GM12878 (cell line): ENCODE data around the gene VGLL3. TPM values are rescaled to one million over a fixed set of nuclear protein-coding genes. Genes with fewer than 3 reads are reported as not detected.

Experiments used
- ATAC-seq: fragments of 200-7000 bp; cut with Tn5 transposase; 3 replicates; pipeline ENCODE4 v1.9.1; 2020; ENCODE audit warnings: mild to moderate bottlenecking, moderate library complexity
- BruUV-seq: library from RNA; stranded (reverse); fragments of 400-500 nt; replicated peaks from 2 replicates; lab custom pipeline; 2021; lab: Mats Ljungman, UMichigan
- CTCF ChIA-PET: fragments of 300-600 bp; sonication (Branson Sonifier 250); formaldehyde crosslinking; extraction: SDS; loops from one replicate; lab custom pipeline; 2021; ENCODE audit warnings: inconsistent platforms; lab: Yijun Ruan, JAX
- POLR2A ChIA-PET: fragments of 350-600 bp; formaldehyde crosslinking; extraction: SDS; loops from one replicate; lab custom pipeline; 2021; ENCODE audit warnings: inconsistent platforms; lab: Charles Lee
- RAD21 ChIA-PET: fragments of 300-600 bp; sonication (Branson Sonifier 250); formaldehyde crosslinking; loops from one replicate; lab custom pipeline; 2023; ENCODE audit warnings: antibody characterized with exemption; ENCODE audit not compliant: unreplicated experiment; lab: Charles Lee
- SMC1A ChIA-PET: fragments of 300-600 bp; sonication (Branson Sonifier 250); formaldehyde crosslinking; loops from one replicate; lab custom pipeline; 2023; ENCODE audit not compliant: unreplicated experiment, uncharacterized antibody; lab: Charles Lee
- DNase-seq: peaks from one replicate; pipeline ENCODE4 v3.0.0-alpha.2; 2011; ENCODE audit warnings: low read depth, low spot score
- FAIRE-seq: peaks from 3 replicates; lab custom pipeline; 2011; peaks lifted over from hg19 to GRCh38; lab: Jason Lieb, UNC
- H2AFZ ChIP-seq: 2 replicates; pipeline ENCODE4 v1.6.0; 2011; ENCODE audit warnings: low read depth, low read length, control low read depth; ENCODE audit not compliant: control insufficient read depth
- H3K27ac ChIP-seq: 2 replicates; pipeline ENCODE4 v1.5.1; 2011; ENCODE audit warnings: control low read depth; ENCODE audit not compliant: control insufficient read depth, insufficient read depth
- H3K27me3 ChIP-seq, 2 experiments: replicated peaks in 1 of 2; 2 replicates each; pipeline versions ENCODE4 v1.6.0 to v1.6.1; 2011; ENCODE audit warnings: low read length in 1 of 2; ENCODE audit not compliant: control insufficient read depth in 2 of 2, insufficient read depth in 2 of 2
- H3K36me3 ChIP-seq, 2 experiments: 2 replicates each; pipeline ENCODE4 v1.5.1; 2011; ENCODE audit warnings: low read length in 1 of 2; ENCODE audit not compliant: control insufficient read depth in 2 of 2, insufficient read depth in 2 of 2
- H3K4me1 ChIP-seq: 2 replicates; pipeline ENCODE4 v1.6.1; 2011; ENCODE audit warnings: mild to moderate bottlenecking, low read length, moderate library complexity, mixed read lengths; ENCODE audit not compliant: control insufficient read depth, insufficient read depth
- H3K4me2 ChIP-seq: 2 replicates; pipeline ENCODE4 v1.6.0; 2011; ENCODE audit warnings: control low read depth; ENCODE audit not compliant: control insufficient read depth, insufficient read depth
- H3K4me3 ChIP-seq: fragments of 200-600 bp; sonication (generic); 2 replicates; pipeline ENCODE4 v1.5.1; 2016
- H3K79me2 ChIP-seq: 2 replicates; pipeline ENCODE4 v1.6.0; 2011; ENCODE audit warnings: low read length; ENCODE audit not compliant: control insufficient read depth, insufficient read depth
- H3K9ac ChIP-seq: 2 replicates; pipeline ENCODE4 v1.8.0; 2011; ENCODE audit warnings: low read length, control low read depth, mixed read lengths; ENCODE audit not compliant: control insufficient read depth, insufficient read depth
- H3K9me3 ChIP-seq: replicated peaks from 3 replicates; pipeline ENCODE4 v1.5.1; 2011; ENCODE audit warnings: mild to moderate bottlenecking, low read length; ENCODE audit not compliant: control insufficient read depth, insufficient read depth
- H4K20me1 ChIP-seq: 2 replicates; pipeline ENCODE4 v1.6.0; 2011; ENCODE audit not compliant: control insufficient read depth, insufficient read depth
- ATF7 ChIP-seq: fragments of 450-650 bp; IDR thresholded peaks from 2 replicates; pipeline ENCODE4 v1.6.1; 2016; ENCODE audit warnings: low read depth, mild to moderate bottlenecking
- BACH1 ChIP-seq: fragments of 450-650 bp; IDR thresholded peaks from 2 replicates; pipeline ENCODE4 v1.6.1; 2017; ENCODE audit warnings: mild to moderate bottlenecking, borderline replicate concordance
- CBX5 ChIP-seq: sonication (generic); IDR thresholded peaks from 2 replicates; pipeline ENCODE4 v1.6.1; 2016; ENCODE audit warnings: low read depth, moderate library complexity, mild to moderate bottlenecking, inconsistent platforms
- FOXK2 ChIP-seq: fragments of 450-650 bp; IDR thresholded peaks from 2 replicates; pipeline ENCODE4 v1.6.1; 2017; ENCODE audit warnings: mild to moderate bottlenecking, moderate library complexity
- FOXM1 ChIP-seq: IDR thresholded peaks from 2 replicates; pipeline ENCODE4 v1.6.1; 2012; ENCODE audit warnings: low read depth, mild to moderate bottlenecking, inconsistent platforms, low read length, moderate library complexity
- HDAC6 ChIP-seq: fragments of 200-600 bp; sonication (generic); IDR thresholded peaks from one replicate; pipeline ENCODE4 v1.8.0; 2017; ENCODE audit warnings: antibody characterized with exemption; ENCODE audit not compliant: unreplicated experiment
- MEF2B ChIP-seq: fragments of 450-650 bp; IDR thresholded peaks from 2 replicates; pipeline ENCODE4 v1.6.1; 2018; ENCODE audit warnings: mild to moderate bottlenecking, moderate library complexity; ENCODE audit not compliant: partially characterized antibody, poor library complexity, severe bottlenecking
- MYC ChIP-seq: IDR thresholded peaks from 2 replicates; pipeline ENCODE4 v1.6.1; 2011; ENCODE audit warnings: mild to moderate bottlenecking, low read length, moderate library complexity, inconsistent platforms; ENCODE audit not compliant: insufficient read depth, insufficient replicate concordance, insufficient read length, severe bottlenecking
- RFX5 ChIP-seq: IDR thresholded peaks from 2 replicates; pipeline ENCODE4 v1.6.1; 2011; ENCODE audit warnings: low read depth, low read length, improper control_type of control experiment
- RUNX3 ChIP-seq: IDR thresholded peaks from 2 replicates; pipeline ENCODE4 v1.6.1; 2012; ENCODE audit warnings: low read length, inconsistent platforms
- SP1 ChIP-seq: IDR thresholded peaks from one replicate; pipeline ENCODE4 v1.6.1; 2011; ENCODE audit warnings: low read depth, low read length
- TBL1XR1 ChIP-seq: IDR thresholded peaks from 2 replicates; pipeline ENCODE4 v1.6.1; 2012; ENCODE audit warnings: low read depth, low read length, improper control_type of control experiment
- ZNF217 ChIP-seq: fragments of 450-650 bp; IDR thresholded peaks from 2 replicates; pipeline ENCODE4 v1.6.1; 2017; ENCODE audit warnings: antibody characterized with exemption, mild to moderate bottlenecking
- WGBS: methylation state at CpG from one replicate; pipeline ENCODE4 v1.1.6; 2016; ENCODE audit warnings: low lambda C conversion rate; ENCODE audit not compliant: insufficient replicate concordance, insufficient coverage; ENCODE audit errors: missing lambda C conversion rate; 5-methylcytosine and 5-hydroxymethylcytosine counted together
- in situ Hi-C: fragments of 300-500 bp; cut with MboI; formaldehyde crosslinking; loops from 9 replicates; pipeline ENCODE4 v1.14.3; 2018; ENCODE audit warnings: mixed read lengths
- intact Hi-C: fragments of 100-400 bp; cut with micrococcal nuclease; formaldehyde crosslinking; loops from one replicate; pipeline ENCODE4 v1.14.2; 2022; ENCODE audit not compliant: unreplicated experiment
- polyA plus RNA-seq, 11 experiments: library from polyadenylated mRNA; depleted of rRNA in 4 of 11; unstranded in 6 of 11; stranded (reverse) in 5 of 11; fragments of >200 nt; fragmentation: Nextera tagmentation in 4 of 11; fragmentation: Illumina TruSeq in 1 of 11; extraction: Ambion mirVana in 4 of 11; extraction: Trizol in 1 of 11; gene quantifications; 1 replicate in 1 of 11; 2 replicates in 10 of 11; pipeline versions ENCODE4 v1.2.1 to v1.2.3, GENCODE V29; 2011 to 2016; ENCODE audit warnings: inconsistent platforms in 2 of 11, missing spikeins in 2 of 11, low read depth in 1 of 11
- total RNA-seq, 4 experiments: library from RNA; depleted of rRNA in 3 of 4; stranded (reverse); fragments of >200 nt in 3 of 4; fragmentation: Illumina TruSeq in 1 of 4; extraction: Trizol in 1 of 4; gene quantifications; 2 replicates each; pipeline versions ENCODE4 v1.2.1 to v1.2.3, GENCODE V29; 2013 to 2021
- TF ChIP-seq, protein P1 (sequence below): IDR thresholded peaks from 2 replicates; pipeline ENCODE4 v1.6.1; 2011; ENCODE audit warnings: borderline replicate concordance, low read depth, mild to moderate bottlenecking, moderate library complexity, low read length; ENCODE audit not compliant: insufficient read depth, poor library complexity, severe bottlenecking
- TF ChIP-seq, protein P2 (sequence below), 3 experiments: IDR thresholded peaks in 2 of 3; conservative IDR thresholded peaks in 1 of 3; 2 replicates each; pipeline ENCODE4 v1.5.1; 2011; ENCODE audit warnings: low read depth in 3 of 3, low read length in 3 of 3, mild to moderate bottlenecking in 3 of 3, control low read depth in 2 of 3, moderate library complexity in 2 of 3, inconsistent platforms in 1 of 3, mixed read lengths in 1 of 3; ENCODE audit not compliant: control insufficient read depth in 2 of 3, insufficient read depth in 1 of 3; ENCODE audit errors: extremely low read depth in 1 of 3

The VGLL3 gene
- total and polyA plus RNA-seq, 10 of the 15 experiments (the other 5 are each of a cell fraction or from before 2014, with no cell fraction given), result 0.05 TPM; not detected in 9

DNA sequence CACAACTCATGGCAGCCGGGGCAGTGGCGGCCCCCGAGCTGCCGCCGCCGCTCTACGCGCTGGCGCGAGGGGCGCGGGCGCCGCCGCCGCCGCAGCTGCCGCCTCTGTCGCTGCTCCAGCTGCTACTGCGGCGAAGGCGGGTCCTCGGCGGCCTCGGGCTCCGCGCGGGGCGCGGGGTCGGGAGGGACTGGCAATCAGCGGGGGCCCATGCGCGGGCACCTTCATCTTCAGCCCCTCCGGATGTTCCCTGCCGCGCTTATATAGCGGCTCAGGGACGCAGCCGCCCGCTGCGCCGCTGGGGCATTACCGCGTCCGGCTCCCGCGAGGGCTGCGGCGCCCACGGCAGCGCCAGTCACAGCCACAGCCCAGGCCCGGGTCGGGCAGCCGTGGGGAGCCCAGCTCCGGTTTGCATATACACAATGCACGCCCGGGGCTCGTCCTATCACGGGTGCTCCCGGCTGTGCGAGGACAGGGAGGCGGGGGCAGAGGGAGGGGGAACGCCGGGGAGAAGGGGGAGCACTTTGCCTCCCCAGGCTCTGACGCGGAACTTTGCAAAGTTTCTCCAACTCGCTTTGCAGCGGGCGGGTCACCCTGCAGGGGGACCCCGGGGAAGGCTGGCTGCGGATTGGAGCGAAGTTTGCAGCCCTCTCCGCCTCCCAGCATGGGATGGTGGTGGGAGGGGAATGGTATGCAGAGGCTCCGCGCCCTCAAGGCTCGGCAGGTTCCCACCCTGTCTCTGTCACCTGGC is at the start of gene VGLL3 (continued):
- TF ChIP-seq, protein P1, sequence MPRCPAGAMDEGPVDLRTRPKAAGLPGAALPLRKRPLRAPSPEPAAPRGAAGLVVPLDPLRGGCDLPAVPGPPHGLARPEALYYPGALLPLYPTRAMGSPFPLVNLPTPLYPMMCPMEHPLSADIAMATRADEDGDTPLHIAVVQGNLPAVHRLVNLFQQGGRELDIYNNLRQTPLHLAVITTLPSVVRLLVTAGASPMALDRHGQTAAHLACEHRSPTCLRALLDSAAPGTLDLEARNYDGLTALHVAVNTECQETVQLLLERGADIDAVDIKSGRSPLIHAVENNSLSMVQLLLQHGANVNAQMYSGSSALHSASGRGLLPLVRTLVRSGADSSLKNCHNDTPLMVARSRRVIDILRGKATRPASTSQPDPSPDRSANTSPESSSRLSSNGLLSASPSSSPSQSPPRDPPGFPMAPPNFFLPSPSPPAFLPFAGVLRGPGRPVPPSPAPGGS, result no peak
- TF ChIP-seq ZNF217, result no peak
- TF ChIP-seq ATF7, result no peak
- TF ChIP-seq FOXK2, result no peak
- TF ChIP-seq RFX5, result no peak
- TF ChIP-seq RUNX3, result no peak
- TF ChIP-seq CBX5, result no peak

DNA sequence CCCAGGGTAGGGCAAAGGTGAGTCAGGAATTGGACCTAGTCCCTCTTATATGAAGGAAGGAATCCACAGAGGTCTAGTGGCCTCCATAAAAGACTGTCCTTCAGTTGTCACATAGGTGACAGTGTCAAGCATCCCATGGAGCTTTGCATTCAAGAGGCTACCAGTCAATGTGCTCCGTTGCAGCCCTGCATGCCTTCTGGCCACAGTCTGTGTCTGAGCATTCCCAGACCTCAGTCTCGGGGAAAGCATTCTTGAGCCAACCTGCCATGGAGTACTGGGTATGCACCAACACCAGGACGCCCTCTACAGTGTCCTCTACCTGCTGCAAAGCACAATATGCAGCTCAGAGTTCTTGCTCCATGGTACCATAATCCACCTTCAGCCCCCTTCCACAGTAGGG is 46.7 kb upstream of the VGLL3 start:
- ChIA-PET POLR2A (no interaction called here), SMC1A (no interaction called here), CTCF (no interaction called here), RAD21 (no interaction called here)
- ATAC-seq (no peak), FAIRE-seq (no peak), DNase-seq (no peak)
- no peak overlapping the region for H3K27ac ChIP-seq
- H3K4me2 ChIP-seq, result no peak overlapping the region
- H3K36me3 ChIP-seq, result no peaks in the 10 kb centered on the region
- no peak overlapping the region for H3K4me3 ChIP-seq
- H3K9ac ChIP-seq, result no peak overlapping the region
- TF ChIP-seq HDAC6 (no peak), TBL1XR1 (no peak), MYC (no peak), FOXM1 (no peak), MEF2B (no peak), BACH1 (no peak), SP1 (no peak)
- TF ChIP-seq, protein P2, sequence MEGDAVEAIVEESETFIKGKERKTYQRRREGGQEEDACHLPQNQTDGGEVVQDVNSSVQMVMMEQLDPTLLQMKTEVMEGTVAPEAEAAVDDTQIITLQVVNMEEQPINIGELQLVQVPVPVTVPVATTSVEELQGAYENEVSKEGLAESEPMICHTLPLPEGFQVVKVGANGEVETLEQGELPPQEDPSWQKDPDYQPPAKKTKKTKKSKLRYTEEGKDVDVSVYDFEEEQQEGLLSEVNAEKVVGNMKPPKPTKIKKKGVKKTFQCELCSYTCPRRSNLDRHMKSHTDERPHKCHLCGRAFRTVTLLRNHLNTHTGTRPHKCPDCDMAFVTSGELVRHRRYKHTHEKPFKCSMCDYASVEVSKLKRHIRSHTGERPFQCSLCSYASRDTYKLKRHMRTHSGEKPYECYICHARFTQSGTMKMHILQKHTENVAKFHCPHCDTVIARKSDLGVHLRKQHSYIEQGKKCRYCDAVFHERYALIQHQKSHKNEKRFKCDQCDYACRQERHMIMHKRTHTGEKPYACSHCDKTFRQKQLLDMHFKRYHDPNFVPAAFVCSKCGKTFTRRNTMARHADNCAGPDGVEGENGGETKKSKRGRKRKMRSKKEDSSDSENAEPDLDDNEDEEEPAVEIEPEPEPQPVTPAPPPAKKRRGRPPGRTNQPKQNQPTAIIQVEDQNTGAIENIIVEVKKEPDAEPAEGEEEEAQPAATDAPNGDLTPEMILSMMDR (IDR thresholded peaks at IDR 0.05 in 2 of 3, conservative IDR thresholded peaks at IDR 0.05 in 1 of 3; ENCODE audit: control insufficient read depth in 2 of 3, extremely low read depth in 1 of 3, insufficient read depth in 1 of 3, low read depth in 3 of 3, low read length in 3 of 3), result no peak
- no peaks in the 10 kb centered on the region for H3K4me1 ChIP-seq
- no TSS peak for BruUV-seq
- H3K9me3 ChIP-seq, result no peaks in the 10 kb centered on the region
- no peaks in the 10 kb centered on the region for H4K20me1 ChIP-seq
- H2AFZ ChIP-seq, result no peak overlapping the region
- no peaks in the 10 kb centered on the region for H3K79me2 ChIP-seq
- 17% methylated on average over 3 of the region's 3 CpGs for WGBS
- in situ Hi-C loops (no loop called here), intact Hi-C loops (no loop called here)
- no peaks in the 10 kb centered on the region for H3K27me3 ChIP-seq
